ENCODE data around the gene YAE1.

GRCh38 chr7:39553436-39553835 is 12.8 kb upstream of the YAE1 start:
- TF ChIP-seq CTCF (IDR thresholded peaks at IDR 0.05) = no peak
- no peak for TF ChIP-seq POLR2A (IDR thresholded peaks at IDR 0.05)
